NCI-H146 (cell line): Measurements from ENCODE around the gene SLC12A3.
A peak's percentile ranks its signal among the peaks of the same experiment; 100 is the strongest.

Source experiments
- DNase-seq: peaks from one replicate; lab custom pipeline; 2025; lab: John Stamatoyannopoulos, UW

Gene SLC12A3

GRCh38 chr16:56894331-56894917 is 29.4 kb downstream of the SLC12A3 start:
- no peak for DNase-seq

- DNase-seq: no peak
These were observed 30.8 kb downstream of the SLC12A3 start for GRCh38 chr16:56895813-56896212.

GRCh38 chr16:56896244-56896643 is 31.2 kb downstream of the SLC12A3 start:
- no peak for DNase-seq

- DNase-seq: peak; percentile 45
These were observed 32.2 kb downstream of the SLC12A3 start for GRCh38 chr16:56897026-56897799.

- DNase-seq: no peak
These were observed 33.8 kb downstream of the SLC12A3 start for GRCh38 chr16:56898847-56899246.

- DNase-seq: no peak
These were observed 38.9 kb downstream of the SLC12A3 start for GRCh38 chr16:56903866-56904265.

- DNase-seq: no peak
These were observed 42.4 kb downstream of the SLC12A3 start for GRCh38 chr16:56907401-56907800.

- DNase-seq: no peak
These were observed 44.5 kb downstream of the SLC12A3 start for GRCh38 chr16:56909527-56909979.

- no peak for DNase-seq
These were observed 45.1 kb downstream of the SLC12A3 start for GRCh38 chr16:56910112-56910511.

- DNase-seq: no peak
These were observed 45.9 kb downstream of the SLC12A3 start for GRCh38 chr16:56910654-56911539.

GRCh38 chr16:56911771-56912571 is 47.0 kb downstream of the SLC12A3 start:
- DNase-seq: no peak

GRCh38 chr16:56912746-56913708 is 48.0 kb downstream of the SLC12A3 start:
- DNase-seq: no peak

- no peak for DNase-seq
These were observed 49.9 kb downstream of the SLC12A3 start for GRCh38 chr16:56914896-56915295.

GRCh38 chr16:56915336-56916119 is 50.5 kb downstream of the SLC12A3 start:
- no peak for DNase-seq

- DNase-seq: no peak
These were observed 51.8 kb downstream of the SLC12A3 start for GRCh38 chr16:56916571-56917403.

GRCh38 chr16:56918467-56919012 is 53.5 kb downstream of the SLC12A3 start:
- DNase-seq: no peak

- DNase-seq: peak; percentile 42
These were observed 54.2 kb downstream of the SLC12A3 start for GRCh38 chr16:56919099-56919800.

- DNase-seq: no peak
These were observed 56.6 kb downstream of the SLC12A3 start for GRCh38 chr16:56921571-56921970.
